ENCODE measurements around the gene ITIH4. TPM values are rescaled to one million over a fixed set of nuclear protein-coding genes. Genes with fewer than 3 reads are reported as not detected.

ITIH4 gene
- total and polyA plus RNA-seq, 4 donors: 4.5 to 33.8 (median 12.0) TPM

DNA sequence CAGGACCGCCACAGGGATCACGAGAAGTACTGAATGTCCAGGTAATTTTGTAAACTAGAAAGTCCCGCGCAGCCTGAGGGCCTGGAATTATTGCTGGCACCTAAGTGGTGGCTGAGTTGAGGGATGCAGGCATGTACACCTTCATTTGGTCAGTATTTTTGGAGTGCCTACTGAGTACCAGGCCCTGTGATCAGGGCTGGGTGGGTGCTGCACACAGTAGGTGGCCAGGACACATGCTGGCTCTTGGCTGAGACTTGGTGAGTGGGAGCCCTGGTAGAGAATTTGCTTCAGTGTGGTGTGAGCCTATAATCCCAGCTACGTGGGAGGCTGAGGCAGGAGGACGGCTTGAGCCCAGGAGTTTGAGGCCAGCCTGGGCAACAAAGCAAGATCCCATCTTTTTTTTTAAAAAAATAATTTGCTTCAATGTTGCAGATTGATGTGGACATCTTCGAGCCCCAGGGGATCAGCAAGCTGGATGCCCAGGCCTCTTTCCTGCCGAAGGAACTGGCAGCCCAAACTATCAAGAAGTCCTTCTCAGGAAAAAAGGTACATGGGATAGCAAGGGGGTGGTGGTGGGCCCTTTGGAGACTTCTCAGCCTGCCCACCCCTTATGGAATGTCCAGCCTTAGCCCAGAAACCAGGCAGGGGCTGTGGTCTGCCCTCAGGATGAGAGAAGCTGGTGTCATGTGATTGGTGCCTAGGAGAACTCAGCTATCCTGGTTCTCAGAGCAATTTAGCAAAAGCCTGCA, 50.5 kb downstream of the ITIH4 start:
- Histone ChIP-seq H3K27me3 (ENCODE audit: control insufficient read depth in 3 of 3, insufficient read depth in 3 of 3, low read length in 2 of 3) (peaks cover 0 to 3% (median 0%) of the 10 kb centered on the region in 3 donors), H3K9me3 (ENCODE audit: control insufficient read depth in 4 of 4, insufficient read depth in 3 of 4, low read length in 3 of 4) (peaks cover 0 to 2% (median 0%) of the 10 kb centered on the region in 4 donors), H3K36me3 (ENCODE audit: control insufficient read depth in 4 of 4, insufficient read depth in 4 of 4, low read length in 4 of 4) (no peaks in the 10 kb centered on the region), H3K27ac (ENCODE audit: low read depth in 1 of 2, low read length in 1 of 2) (no peak overlapping the region), H3K4me1 (ENCODE audit: control insufficient read depth in 5 of 5, insufficient read depth in 5 of 5, low read length in 5 of 5) (no peaks in the 10 kb centered on the region), H3K4me3 (no peak overlapping the region), H3K9ac (ENCODE audit: insufficient read depth in 1 of 2, low read length in 2 of 2) (no peak overlapping the region)
- WGBS, 2 donors: 86 to 87% methylated on average over 8 of the region's 8 CpGs
- TF ChIP-seq, protein P1, sequence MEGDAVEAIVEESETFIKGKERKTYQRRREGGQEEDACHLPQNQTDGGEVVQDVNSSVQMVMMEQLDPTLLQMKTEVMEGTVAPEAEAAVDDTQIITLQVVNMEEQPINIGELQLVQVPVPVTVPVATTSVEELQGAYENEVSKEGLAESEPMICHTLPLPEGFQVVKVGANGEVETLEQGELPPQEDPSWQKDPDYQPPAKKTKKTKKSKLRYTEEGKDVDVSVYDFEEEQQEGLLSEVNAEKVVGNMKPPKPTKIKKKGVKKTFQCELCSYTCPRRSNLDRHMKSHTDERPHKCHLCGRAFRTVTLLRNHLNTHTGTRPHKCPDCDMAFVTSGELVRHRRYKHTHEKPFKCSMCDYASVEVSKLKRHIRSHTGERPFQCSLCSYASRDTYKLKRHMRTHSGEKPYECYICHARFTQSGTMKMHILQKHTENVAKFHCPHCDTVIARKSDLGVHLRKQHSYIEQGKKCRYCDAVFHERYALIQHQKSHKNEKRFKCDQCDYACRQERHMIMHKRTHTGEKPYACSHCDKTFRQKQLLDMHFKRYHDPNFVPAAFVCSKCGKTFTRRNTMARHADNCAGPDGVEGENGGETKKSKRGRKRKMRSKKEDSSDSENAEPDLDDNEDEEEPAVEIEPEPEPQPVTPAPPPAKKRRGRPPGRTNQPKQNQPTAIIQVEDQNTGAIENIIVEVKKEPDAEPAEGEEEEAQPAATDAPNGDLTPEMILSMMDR (IDR thresholded peaks at IDR 0.05; ENCODE audit: control extremely low read depth, extremely low read depth): no peak
- no peak for ATAC-seq (ENCODE audit: insufficient read depth, low FRiP score)
- no peak for DNase-seq

DNA sequence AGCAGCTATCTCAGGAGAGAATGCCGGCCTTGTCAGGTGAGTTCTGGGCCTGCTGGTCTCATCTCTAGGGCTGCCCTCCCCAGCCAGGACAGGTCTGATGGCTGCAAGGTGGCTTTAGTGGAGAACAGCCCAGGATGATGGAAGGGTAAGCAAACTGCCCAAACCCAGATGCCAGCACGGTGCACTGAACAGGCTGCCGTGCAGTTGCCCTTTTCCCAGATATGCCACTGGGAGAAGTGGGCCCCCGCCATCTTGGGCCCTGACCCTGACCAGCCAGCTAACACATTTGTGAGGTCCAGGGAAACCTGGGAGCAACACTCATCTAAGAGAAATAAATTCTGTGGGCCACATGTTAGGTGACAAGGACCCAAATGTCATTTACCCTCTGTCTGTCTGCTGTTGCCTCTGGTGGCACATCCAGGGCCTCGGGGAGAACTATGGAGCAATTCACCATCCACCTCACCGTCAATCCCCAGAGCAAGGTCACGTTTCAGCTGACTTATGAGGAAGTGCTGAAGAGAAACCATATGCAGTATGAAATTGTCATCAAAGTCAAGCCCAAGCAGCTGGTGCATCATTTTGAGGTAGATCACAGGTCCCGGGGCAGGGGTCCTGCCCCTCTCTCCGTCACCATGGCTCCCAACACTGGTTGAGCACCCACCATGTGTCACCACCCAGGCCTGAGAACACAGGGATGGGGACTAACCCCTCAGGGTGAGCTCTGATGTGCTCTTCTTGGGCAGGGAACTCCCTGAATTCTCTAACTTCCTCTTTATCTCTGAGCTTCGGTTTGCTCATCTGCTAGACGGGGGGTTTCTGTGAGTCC, 51.2 kb downstream of the ITIH4 start:
- TF ChIP-seq, protein P1 (IDR thresholded peaks at IDR 0.05; ENCODE audit: control extremely low read depth, extremely low read depth): no peak
- Histone ChIP-seq H3K9me3 (ENCODE audit: control insufficient read depth in 4 of 4, insufficient read depth in 3 of 4, low read length in 3 of 4) (peaks cover 0 to 2% (median 0%) of the 10 kb centered on the region in 4 donors), H3K36me3 (ENCODE audit: control insufficient read depth in 4 of 4, insufficient read depth in 4 of 4, low read length in 4 of 4) (no peaks in the 10 kb centered on the region), H3K27me3 (ENCODE audit: control insufficient read depth in 3 of 3, insufficient read depth in 3 of 3, low read length in 2 of 3) (peaks cover 0 to 3% (median 0%) of the 10 kb centered on the region in 3 donors), H3K9ac (ENCODE audit: insufficient read depth in 1 of 2, low read length in 2 of 2) (no peak overlapping the region), H3K4me1 (ENCODE audit: control insufficient read depth in 5 of 5, insufficient read depth in 5 of 5, low read length in 5 of 5) (no peaks in the 10 kb centered on the region), H3K27ac (ENCODE audit: low read depth in 1 of 2, low read length in 1 of 2) (no peak overlapping the region), H3K4me3 (no peak overlapping the region)
- DNase-seq: no peak
- 62 to 70% methylated on average over 11 of the region's 11 CpGs for WGBS, 2 donors
- ATAC-seq (ENCODE audit: insufficient read depth, low FRiP score): no peak

DNA sequence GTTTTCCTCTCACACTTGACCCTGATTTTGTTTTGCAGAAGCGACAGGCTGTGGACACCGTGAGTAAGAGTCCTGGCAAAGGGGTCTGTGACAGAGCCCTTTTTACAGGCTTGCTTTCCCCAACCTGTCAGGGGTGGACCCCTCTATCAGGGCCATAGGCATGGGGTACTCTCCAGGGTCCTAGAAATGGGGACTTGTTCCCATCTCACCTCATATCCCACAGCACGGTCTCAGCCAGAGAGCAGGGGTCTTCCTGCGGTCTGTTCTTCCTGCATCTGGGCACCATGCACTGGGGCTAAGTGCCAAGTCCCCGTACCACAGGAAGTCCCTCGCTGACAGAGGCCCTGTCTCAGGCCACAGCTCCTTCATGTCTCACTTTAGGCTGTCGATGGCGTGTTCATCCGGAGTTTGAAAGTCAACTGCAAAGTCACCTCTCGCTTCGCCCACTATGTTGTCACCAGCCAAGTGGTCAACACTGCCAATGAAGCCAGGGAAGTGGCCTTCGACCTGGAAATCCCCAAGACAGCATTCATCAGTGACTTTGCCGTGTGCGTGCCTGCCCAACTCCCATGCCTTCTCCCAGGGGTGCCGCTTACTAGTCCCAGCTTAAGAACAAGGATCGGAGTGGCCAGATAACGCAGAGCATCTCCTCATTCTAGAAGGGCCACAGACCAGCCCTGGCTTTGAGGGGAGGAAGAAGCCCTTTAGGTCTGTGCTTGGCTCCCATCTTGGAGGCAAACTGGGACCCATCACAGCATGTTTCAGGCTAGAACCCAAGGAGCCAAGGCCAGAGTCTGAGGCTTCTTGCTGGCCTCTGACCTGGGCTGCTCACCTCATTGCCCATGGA, 52.3 kb downstream of the ITIH4 start:
- H3K4me3 ChIP-seq: no peak overlapping the region
- H3K9me3 ChIP-seq (ENCODE audit: control insufficient read depth in 4 of 4, insufficient read depth in 3 of 4, low read length in 3 of 4): peaks cover 0 to 2% (median 0%) of the 10 kb centered on the region in 4 donors
- DNase-seq: no peak
- no peak overlapping the region for H3K9ac ChIP-seq (ENCODE audit: insufficient read depth in 1 of 2, low read length in 2 of 2)
- H3K27me3 ChIP-seq (ENCODE audit: control insufficient read depth in 3 of 3, insufficient read depth in 3 of 3, low read length in 2 of 3): peaks cover 0 to 3% (median 0%) of the 10 kb centered on the region in 3 donors
- no peak for ATAC-seq (ENCODE audit: insufficient read depth, low FRiP score)
- no peak overlapping the region for H3K27ac ChIP-seq (ENCODE audit: low read depth in 1 of 2, low read length in 1 of 2)
- TF ChIP-seq, protein P1 (IDR thresholded peaks at IDR 0.05; ENCODE audit: control extremely low read depth, extremely low read depth): no peak
- no peaks in the 10 kb centered on the region for H3K36me3 ChIP-seq (ENCODE audit: control insufficient read depth in 4 of 4, insufficient read depth in 4 of 4, low read length in 4 of 4)
- WGBS, 2 donors: 52 to 68% methylated on average over 17 of the region's 17 CpGs
- no peaks in the 10 kb centered on the region for H3K4me1 ChIP-seq (ENCODE audit: control insufficient read depth in 5 of 5, insufficient read depth in 5 of 5, low read length in 5 of 5)

Data from lung (tissue), 12 donors.